Left lobe of liver (tissue), 2 donors: ENCODE data around the gene DLL3. TPM values are rescaled to one million over a fixed set of nuclear protein-coding genes. Genes with fewer than 3 reads are reported as not detected.

Source experiments
- ATAC-seq: fragments of 200-7000 bp; cut with Tn5 transposase; one replicate; pipeline ENCODE4 v1.9.1; 2020; ENCODE audit warnings: mild to moderate bottlenecking, moderate library complexity
- DNase-seq: peaks from one replicate; pipeline ENCODE4 v3.0.0-alpha.2; 2020; ENCODE audit warnings: low spot score
- total RNA-seq: library from RNA; stranded (reverse); gene quantifications from one replicate; pipeline ENCODE4 v1.2.1, GENCODE V29; 2021
- donor health status: DM: no; HTN: no; CAD: no; lungs with moderate emphysema.
- donor health status: DM: no; HTN: yes; CAD: no.

The DLL3 gene
- total RNA-seq, 1 donor from 2014 or later, result not detected

DNA sequence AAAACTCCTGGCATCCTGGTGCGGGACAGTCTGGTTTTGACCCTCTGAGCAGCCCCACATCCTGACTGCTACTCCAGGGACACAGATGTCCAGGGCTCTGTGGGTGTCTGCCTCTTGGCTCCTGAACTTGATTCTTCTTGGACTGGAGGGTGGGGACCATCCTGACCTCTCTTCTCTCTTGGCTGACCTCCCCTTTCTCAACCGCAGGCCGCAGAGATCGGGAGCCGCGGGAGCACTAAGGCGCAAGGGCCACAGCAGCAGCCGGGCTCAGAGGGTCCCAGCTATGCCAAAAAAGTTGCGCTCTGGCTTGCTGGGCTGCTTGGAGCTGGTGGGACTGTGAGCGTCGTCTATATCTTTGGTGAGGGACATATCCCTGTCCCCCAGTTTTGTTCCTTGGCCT lies 17.1 kb upstream of the DLL3 start:
- no peak for DNase-seq
- no peak for ATAC-seq

DNA sequence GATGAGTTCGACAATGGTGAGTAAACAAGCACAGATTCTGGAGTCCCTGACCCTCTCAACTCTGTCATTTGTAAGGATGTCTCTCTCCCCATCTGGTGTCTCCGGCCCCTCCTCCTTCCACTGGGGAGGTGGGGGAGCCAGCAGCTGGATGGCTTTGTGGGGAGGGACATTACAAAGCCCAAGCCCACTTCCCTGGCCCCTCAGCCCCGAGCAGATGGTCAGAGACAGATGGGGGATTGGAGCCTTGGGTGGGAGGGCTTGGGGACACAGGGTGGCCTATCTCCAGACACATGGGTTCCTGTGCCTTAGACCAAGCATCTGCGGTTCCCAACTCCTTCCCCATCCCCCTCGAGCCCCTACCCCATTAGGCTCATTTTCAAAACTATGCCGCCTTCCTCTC lies 15.6 kb upstream of the DLL3 start:
- no peak for DNase-seq

DNA sequence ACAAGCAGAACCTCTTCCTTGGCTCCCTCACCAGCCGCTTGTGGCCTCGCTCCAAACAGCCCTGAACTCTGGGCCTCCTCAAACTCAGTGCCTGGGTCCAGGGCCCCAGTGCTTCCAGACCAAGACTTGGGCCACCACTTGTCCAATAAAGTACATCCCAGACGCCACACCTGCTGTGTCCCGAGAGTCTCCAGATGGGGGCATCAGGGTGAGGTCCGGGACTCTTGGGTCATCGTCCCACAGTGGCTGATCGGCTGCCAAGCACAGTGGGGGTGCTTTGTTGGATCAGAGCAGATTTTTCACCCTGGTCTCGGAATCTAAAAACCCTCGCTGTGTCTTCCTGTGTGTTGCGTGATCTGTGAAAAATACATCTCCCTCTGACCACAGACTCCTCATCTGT lies 9.0 kb upstream of the DLL3 start:
- ATAC-seq (peak; percentile 24), DNase-seq (no peak)

More for the DNA sequence above, 15.6 kb upstream of the DLL3 start:
- ATAC-seq, result no peak

DNA sequence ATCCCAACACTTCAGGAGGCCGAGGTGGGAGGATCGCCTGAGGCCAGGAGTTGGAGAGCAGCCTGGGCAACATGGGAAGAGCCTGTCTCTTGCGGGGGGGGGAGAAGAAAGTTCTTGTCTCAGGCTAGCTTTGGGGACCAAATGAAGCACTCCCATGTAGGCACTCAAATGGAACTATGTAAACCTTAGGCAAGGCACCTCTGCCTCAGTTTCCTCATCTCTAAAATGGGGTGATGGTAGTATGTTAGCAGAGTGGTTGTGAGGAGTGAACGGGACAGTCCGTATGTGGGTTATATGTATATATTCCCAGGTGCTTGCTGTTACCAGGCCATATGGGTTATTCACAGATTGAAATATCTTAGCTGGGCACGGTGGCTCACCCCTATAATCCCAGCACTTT lies 6.5 kb upstream of the DLL3 start:
- DNase-seq (no peak), ATAC-seq (no peak)

DNA sequence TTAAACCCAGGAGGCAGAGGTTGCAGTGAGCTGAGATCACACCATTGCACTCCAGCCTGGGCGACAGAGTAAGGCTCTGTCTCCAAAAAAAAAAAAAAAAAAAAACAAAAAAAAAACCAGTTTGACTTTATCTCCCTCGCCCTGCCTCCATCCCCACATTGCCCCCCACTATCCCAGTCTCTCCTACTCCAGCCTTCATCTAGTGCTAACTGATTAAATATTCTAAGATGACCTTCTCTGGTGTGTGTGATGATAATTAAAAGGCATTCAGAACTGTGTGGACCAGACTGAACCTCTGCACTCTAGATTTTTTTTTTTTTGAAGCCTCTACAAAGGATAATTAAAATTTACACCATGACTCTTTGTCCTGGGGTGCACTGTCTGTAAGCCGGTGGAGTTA lies 6.0 kb upstream of the DLL3 start:
- DNase-seq, result no peak
- ATAC-seq, result no peak

DNA sequence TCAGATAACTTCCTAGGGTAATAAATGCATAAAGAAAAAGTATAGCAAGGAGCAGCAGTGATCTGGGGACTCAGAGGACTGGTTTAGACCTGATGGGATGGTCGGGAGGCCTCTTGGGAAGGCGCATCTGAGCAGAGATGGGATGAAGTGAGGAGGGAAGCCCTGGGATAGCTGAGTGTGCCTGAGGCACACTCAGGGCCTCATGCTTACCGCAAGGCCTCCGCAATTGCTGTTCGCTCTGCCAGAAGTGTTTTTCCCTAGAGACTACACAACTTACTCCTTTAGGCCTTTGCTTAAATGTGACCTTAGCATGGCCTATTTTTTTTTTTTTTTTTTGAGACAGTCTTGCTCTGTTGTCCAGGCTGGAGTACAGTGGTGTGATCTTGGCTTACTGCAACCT lies 4.1 kb upstream of the DLL3 start:
- no peak for ATAC-seq
- DNase-seq, result no peak

DNA sequence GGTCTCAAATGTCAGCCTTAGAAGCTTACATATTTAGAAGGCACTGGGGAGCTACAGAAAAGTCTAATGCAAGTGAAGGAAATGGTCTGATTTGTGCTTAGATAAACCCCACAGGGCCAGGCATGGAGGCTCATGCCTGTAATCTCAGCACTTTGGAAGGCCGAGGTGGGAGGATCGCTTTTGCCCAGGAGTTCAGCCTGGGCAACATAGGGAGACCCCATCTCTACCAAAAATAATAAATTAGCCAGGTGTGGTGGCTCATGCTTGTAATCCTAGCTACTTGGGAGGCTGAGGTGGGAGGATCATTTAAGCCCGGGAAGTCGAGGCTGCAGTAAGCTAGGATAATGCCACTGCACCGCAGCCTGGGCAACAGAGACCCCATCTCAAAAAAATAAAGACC lies 2.7 kb upstream of the DLL3 start:
- DNase-seq, result no peak
- ATAC-seq, result no peak

DNA sequence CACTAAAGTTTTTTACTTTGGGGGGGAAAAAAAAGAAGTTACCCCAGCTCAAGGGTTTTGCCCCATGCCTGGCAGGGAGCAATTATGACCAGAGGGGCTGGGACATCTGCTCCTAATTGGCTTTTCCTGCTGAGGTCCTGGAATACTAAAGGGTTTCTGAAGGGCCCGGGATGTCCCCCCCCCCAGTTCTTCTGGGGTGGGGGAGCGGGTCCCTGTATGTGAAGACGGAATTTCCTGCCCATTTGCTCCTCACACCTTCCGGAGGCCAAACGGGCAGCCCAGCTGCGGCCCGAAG lies 1.1 kb upstream of the DLL3 start:
- DNase-seq, result no peak
- no peak for ATAC-seq

DNA sequence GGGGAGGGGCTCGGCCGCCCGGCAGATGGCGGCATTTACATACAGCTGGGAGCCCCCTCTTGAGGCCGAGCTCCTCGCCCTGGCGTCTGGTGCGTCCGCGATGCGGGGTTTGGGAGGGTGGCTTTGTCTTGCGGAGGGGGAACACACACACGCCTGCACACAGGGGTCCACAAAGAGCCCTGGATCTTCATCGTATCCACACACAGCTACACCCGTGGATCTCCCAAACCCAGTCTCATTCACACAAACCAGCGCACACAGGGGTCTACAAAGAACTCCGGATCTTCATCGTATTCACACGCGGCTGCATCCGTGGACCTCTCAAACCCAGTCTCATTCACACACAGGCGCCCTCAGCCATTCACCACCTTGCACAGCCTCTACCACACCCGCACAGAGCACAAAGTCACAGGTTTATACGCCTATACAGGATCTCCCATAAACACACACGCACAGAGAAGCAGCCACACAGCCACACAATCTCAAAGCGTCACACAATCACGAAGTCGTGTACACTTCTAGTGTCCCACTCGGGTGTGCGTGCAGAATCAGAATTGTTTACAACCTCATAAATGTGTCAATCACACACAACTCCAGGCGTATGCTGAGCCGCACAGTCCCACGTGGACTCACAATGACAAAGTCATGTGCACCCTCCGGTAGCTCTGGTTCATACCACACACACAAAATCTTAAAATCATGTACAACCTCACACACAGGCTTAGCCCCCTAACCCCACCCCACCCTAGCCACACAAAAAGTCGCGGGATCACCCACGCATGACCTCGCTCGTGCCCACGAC lies 550 bp upstream of the DLL3 start:
- peak; percentile 40 for ATAC-seq

DNA sequence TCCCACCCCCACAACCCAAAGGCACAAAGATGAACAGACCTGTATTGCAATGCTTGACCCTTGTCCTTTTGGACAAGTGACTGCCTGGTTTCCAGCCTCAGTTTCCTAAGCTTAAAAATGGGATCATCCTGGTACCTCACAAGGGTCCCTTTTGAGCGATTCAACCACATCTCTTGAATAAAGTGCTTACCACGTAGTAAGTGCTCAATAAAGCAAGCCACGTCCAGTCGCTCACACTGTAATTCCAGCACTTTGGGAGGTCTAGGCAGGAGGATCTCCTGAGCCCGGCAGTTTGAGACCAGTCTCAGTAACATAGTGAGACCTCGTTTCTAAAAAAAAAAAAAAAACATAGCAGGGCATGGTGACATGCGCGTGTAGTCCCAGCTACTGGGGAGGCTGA lies 1.2 kb downstream of the DLL3 start:
- ATAC-seq, result no peak
- no peak for DNase-seq

More for the DNA sequence above, 550 bp upstream of the DLL3 start:
- no peak for DNase-seq

DNA sequence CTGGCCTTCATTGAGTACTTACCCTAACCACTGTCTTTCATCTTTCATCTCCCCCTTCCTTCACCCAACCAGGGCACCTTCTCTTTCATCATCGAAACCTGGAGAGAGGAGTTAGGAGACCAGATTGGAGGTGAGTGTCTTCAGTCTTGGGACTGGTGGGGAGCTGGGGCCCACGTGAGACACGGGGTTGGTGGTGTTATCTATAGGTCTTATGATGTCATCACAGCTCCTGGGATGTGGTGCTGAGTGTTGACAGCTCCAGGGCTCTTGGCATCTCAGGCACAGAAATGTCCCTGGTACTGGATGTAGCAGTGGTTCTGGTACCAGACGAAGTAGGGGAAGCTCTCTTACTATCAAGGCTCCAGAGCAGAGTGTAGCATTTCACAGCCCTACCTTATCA lies 1.8 kb downstream of the DLL3 start:
- ATAC-seq (no peak), DNase-seq (no peak)

DNA sequence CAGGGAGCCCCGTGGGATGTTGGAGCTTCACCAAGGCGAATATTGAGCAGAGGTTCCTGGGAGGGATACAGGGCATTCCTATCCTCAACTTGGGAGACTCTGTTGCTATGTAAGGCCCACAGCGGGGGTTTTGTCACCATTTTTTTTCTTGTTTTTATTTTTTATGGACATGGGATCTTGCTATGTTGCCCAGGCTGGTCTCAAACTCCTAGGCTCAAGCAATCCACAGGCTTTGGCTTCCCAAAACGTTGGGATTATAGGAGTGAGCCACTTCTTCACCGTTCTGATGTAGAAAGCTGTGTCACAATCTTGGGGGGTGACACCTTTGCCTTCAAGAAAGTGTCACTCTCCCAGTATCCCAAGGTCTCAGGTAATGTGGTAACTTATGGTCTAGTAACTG lies 2.6 kb downstream of the DLL3 start:
- DNase-seq (no peak), ATAC-seq (no peak)

DNA sequence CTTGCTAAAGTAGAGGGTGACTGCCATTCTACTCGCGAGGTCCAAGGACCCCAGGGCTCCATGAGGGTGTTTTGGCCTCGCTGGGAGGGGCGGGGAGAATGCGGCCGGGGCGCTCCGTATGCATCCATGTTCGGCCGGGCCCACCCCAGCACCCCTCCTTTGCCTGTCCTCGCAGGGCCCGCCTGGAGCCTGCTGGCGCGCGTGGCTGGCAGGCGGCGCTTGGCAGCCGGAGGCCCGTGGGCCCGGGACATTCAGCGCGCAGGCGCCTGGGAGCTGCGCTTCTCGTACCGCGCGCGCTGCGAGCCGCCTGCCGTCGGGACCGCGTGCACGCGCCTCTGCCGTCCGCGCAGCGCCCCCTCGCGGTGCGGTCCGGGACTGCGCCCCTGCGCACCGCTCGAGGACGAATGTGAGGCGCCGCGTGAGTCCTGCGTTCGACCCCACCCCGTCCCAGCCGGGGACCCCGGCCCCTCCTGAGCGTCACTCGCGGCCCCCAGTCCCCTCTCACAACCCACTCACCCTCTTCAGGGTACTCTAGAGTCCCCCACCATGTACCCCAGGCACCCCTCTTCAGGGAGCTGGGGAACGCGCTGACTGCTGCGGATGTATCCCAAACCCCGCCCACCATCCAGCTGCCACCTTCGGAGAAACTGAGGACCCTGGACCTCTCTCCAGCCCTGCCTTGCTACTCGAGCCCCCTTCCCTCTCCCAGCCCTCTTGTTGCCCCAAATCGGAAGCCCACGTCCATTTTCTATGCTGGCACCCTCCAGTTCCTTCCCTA lies 4.1 kb downstream of the DLL3 start:
- DNase-seq (peak; percentile 54), ATAC-seq (peak; percentile 92)

DNA sequence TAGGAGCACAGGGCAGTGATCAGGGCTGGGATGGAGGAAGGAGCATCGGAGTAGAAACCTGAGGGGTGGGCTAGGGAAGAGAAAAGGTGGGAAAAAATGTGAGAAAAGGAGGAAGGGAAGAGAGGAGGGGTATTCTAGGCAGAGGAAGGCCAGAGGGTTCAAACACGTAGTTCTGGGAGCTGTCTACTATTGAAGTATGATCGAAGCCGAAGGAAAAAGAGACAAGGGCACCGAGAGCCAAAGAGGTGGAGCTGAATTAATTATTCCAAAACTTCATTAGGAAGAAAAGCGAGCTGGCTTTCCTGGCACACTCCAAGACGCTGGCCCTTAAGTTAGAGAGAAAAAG lies 7.8 kb downstream of the DLL3 start:
- no peak for ATAC-seq
- DNase-seq, result no peak

DNA sequence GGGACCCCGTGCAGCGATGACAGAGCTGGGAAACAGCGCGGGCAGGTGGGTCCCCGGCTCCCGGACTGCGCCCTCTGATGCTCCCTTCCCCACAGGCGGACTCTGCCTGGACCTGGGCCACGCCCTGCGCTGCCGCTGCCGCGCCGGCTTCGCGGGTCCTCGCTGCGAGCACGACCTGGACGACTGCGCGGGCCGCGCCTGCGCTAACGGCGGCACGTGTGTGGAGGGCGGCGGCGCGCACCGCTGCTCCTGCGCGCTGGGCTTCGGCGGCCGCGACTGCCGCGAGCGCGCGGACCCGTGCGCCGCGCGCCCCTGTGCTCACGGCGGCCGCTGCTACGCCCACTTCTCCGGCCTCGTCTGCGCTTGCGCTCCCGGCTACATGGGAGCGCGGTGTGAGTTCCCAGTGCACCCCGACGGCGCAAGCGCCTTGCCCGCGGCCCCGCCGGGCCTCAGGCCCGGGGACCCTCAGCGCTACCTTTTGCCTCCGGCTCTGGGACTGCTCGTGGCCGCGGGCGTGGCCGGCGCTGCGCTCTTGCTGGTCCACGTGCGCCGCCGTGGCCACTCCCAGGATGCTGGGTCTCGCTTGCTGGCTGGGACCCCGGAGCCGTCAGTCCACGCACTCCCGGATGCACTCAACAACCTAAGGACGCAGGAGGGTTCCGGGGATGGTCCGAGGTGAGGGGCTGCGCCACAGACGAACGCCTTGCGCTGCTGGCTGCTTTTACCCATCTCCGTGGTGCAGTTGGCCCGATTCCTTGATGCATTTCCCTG lies 8.4 kb downstream of the DLL3 start:
- ATAC-seq, result peak; percentile 20
- no peak for DNase-seq

DNA sequence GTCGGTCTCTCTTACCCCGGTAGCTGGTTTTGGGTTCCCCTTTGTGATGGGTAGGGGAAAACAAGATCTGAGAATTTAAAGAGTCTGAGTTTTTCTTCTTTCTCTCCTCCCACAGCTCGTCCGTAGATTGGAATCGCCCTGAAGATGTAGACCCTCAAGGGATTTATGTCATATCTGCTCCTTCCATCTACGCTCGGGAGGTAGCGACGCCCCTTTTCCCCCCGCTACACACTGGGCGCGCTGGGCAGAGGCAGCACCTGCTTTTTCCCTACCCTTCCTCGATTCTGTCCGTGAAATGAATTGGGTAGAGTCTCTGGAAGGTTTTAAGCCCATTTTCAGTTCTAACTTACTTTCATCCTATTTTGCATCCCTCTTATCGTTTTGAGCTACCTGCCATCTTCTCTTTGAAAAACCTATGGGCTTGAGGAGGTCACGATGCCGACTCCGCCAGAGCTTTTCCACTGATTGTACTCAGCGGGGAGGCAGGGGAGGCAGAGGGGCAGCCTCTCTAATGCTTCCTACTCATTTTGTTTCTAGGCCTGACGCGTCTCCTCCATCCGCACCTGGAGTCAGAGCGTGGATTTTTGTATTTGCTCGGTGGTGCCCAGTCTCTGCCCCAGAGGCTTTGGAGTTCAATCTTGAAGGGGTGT lies 9.1 kb downstream of the DLL3 start:
- ATAC-seq (no peak), DNase-seq (no peak)

DNA sequence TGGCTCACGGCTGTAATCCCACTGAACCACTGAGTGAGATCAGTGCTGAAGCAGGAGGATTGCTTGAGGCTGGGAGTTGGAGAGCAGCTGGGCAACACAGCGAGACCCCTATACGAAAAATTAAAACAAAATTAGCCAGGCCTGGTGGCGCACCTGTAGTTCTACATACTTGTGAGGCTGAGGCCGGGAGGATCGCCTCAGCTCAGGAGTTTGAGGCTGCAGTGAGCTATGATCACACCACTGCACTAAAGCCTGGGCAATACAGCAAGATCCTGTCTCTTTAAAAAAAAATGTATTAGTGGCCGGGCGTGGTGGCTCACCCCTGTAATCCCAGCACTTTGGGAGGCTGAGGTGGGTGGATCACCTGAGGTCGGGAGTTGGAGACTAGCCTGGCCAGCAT lies 9.9 kb downstream of the DLL3 start:
- no peak for DNase-seq
- no peak for ATAC-seq

DNA sequence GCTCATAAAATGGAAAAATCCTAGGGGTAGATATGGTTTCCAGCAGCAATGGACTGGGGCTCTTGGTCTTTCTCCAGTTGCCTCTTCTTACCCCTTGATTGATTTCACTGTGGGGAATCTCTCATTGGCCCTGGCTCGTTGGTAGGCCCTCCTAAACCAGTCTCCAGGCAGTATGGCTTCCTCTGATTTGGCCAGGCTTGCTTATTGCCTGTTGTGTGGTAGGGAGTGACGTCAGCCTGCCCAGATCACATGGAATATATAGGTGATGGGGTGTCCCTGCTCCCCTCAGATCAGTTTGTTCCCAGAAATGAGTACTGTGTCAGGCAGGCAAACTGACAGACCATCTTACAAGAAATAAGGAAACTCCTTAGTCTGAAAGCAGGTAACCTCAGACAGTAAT lies 10.5 kb downstream of the DLL3 start:
- DNase-seq (no peak), ATAC-seq (no peak)

DNA sequence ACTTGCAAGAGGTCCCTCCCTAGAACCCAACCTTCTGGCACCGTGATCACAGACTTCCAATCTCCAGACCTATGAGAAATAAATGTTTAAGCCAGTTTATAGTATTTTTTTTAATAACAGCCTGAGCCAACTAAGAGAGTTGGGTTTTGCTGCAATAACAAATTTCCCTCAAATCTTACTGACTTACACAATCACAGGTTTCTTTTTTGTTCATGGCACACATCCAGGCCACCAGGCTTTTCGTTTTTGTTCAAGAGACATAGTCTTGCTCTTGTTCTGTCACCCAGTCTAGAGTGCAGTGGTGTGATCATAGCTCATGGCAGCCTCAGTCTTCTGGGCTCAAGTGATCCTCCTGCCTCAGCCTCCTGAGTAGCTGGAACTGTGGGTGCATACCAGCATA lies 14.2 kb downstream of the DLL3 start:
- no peak for DNase-seq
- no peak for ATAC-seq

DNA sequence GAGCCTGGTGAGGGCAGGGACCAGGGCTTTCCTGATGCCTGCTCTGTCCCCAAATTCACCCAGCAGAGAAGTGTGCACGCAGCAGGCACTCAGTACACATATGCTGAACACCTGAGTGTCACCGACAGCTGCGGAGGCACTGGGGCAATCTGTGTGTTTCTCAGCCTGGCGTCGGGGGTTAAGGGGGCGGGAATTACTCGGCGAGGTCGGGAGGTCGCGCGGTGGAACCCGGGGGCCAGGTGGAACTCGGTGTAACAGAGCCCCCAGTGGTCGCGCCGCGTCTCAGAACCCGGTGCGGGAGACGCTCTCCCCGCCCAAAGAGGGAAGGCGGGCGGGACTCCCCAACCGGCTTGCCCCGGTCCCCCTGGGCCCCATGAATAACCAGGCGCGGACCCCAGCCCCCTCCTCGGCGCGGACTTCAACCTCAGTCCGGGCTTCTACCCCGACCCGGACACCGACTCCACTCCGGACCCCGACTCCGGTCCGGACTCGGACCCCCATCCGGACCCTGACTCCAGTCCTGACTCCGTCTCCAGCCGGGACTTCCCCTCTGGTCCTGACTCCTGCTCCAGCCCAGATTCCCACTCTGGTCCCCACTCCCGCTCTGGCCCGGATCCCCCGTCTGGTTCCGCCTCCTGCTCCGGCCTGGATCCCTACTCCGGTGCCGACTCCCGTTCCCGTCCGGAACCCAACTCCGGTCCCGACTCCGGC lies 16.2 kb downstream of the DLL3 start, which contains the start of gene SELENOV:
Gene SELENOV, plus strand, starts transcription at position 300 of the 711 bp plus-strand sequence. Its CDS starts 74 bp downstream, at position 374.
- no peak for DNase-seq
- ATAC-seq, result peak; percentile 20
